Activated T-cell treated with anti-CD3 and anti-CD28 coated beads, Interleukin-2, amount 50 U/mL, for 1 hour (primary cell): ENCODE measurements around the gene ESYT2.
"Not testable (repeated sequence)": the region's sequence is repeated elsewhere in the genome, so short reads cannot be mapped to it uniquely, and the experiment has no call there.

Experiments used
- DNase-seq: peaks from one replicate; pipeline ENCODE4 v3.0.0-alpha.2; 2020

Gene ESYT2

GRCh38 chr7:158854681-158855081 lies 25.4 kb upstream of the ESYT2 start:
- DNase-seq, result no peak

GRCh38 chr7:158850545-158851102 lies 21.3 kb upstream of the ESYT2 start:
- no peak for DNase-seq

GRCh38 chr7:158849768-158850544 lies 20.6 kb upstream of the ESYT2 start:
- no peak for DNase-seq

- no peak for DNase-seq
These were observed 20.1 kb upstream of the ESYT2 start for GRCh38 chr7:158849442-158849767.

- no peak for DNase-seq
These were observed 18.1 kb upstream of the ESYT2 start for GRCh38 chr7:158847451-158847866.

GRCh38 chr7:158846304-158846703 lies 17.0 kb upstream of the ESYT2 start:
- no peak for DNase-seq

- DNase-seq, result no peak
These were observed 14.5 kb upstream of the ESYT2 start for GRCh38 chr7:158843771-158844170.

GRCh38 chr7:158842486-158842885 lies 13.2 kb upstream of the ESYT2 start:
- no peak for DNase-seq

GRCh38 chr7:158840604-158841003 lies 11.3 kb upstream of the ESYT2 start:
- DNase-seq, result no peak

GRCh38 chr7:158839177-158839576 lies 9.9 kb upstream of the ESYT2 start:
- not testable (repeated sequence) for DNase-seq

- no peak for DNase-seq
These were observed 8.7 kb upstream of the ESYT2 start for GRCh38 chr7:158837790-158838637.

- DNase-seq, result no peak
These were observed 7.4 kb upstream of the ESYT2 start for GRCh38 chr7:158836692-158837091.

- no peak for DNase-seq
These were observed 5.8 kb upstream of the ESYT2 start for GRCh38 chr7:158834878-158835784.

GRCh38 chr7:158832994-158833393 lies 3.7 kb upstream of the ESYT2 start:
- DNase-seq, result no peak

- DNase-seq, result no peak
These were observed 2.4 kb upstream of the ESYT2 start for GRCh38 chr7:158831738-158832091.

- DNase-seq, result no peak
These were observed 958 bp upstream of the ESYT2 start for GRCh38 chr7:158830211-158830723.

GRCh38 chr7:158829021-158829341 lies 328 bp downstream of the ESYT2 start:
- DNase-seq, result no peak

- DNase-seq, result peak; percentile 52
These were observed 932 bp downstream of the ESYT2 start for GRCh38 chr7:158828133-158829020.

- DNase-seq, result peak; percentile 45
These were observed 1.7 kb downstream of the ESYT2 start for GRCh38 chr7:158827411-158828132.

- no peak for DNase-seq
These were observed 3.5 kb downstream of the ESYT2 start for GRCh38 chr7:158825628-158826289.

GRCh38 chr7:158824028-158824427 lies 5.3 kb downstream of the ESYT2 start:
- DNase-seq, result peak; percentile 51
